GM23338 (cell line): Measurements from ENCODE around the gene ESRRB.

Experiments
- CTCF ChIP-seq, 2 experiments: fragments of 200-600 bp in 1 of 2; sonication (generic) in 1 of 2; conservative IDR thresholded peaks; 2 replicates each; pipeline versions ENCODE4 v1.5.1 to v1.6.1; 2016 to 2017; ENCODE audit warnings: antibody characterized with exemption in 2 of 2, low read depth in 2 of 2, mild to moderate bottlenecking in 2 of 2, moderate library complexity in 1 of 2
- EZH2 ChIP-seq: fragments of 200-600 bp; sonication (generic); IDR thresholded peaks from one replicate; pipeline ENCODE4 v1.8.0; 2017; ENCODE audit warnings: antibody characterized with exemption, mild to moderate bottlenecking, low read depth; ENCODE audit not compliant: unreplicated experiment
- POLR2AphosphoS5 ChIP-seq: IDR thresholded peaks from 2 replicates; pipeline ENCODE4 v1.6.1; 2016; ENCODE audit warnings: antibody characterized with exemption, low read depth

GRCh38 chr14:76457841-76458240, 81.9 kb downstream of the ESRRB start:
- no peak for TF ChIP-seq CTCF (conservative IDR thresholded peaks at IDR 0.05; ENCODE audit: low read depth in 2 of 2)
- no peak for TF ChIP-seq POLR2AphosphoS5
- no peak for TF ChIP-seq EZH2
